ENCODE results near the gene IER5L. TPM values are rescaled to one million over a fixed set of nuclear protein-coding genes. Genes with fewer than 3 reads are reported as not detected.

Gene IER5L
- total RNA-seq, 4 donors from 2014 or later: 0.92 to 3.4 (median 2.9) TPM

DNA sequence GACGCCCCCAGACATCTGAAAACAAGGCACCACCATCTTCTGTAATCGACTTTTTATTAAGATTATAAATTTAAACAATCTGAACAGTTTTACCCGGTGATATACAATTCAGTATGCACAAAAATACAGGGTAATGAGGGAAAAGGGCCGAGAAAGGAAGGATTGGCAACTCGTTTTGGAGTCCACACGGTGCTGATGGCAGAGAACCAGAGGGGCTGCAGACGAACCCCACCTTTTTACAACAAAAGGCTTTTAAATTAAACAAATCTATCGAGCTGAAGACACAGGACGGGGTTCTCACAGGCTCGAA is 2.6 kb downstream of the IER5L start:
- in situ Hi-C loops (cut with MboI; ENCODE audit: low sequenced_read_pairs in 4 of 4): no loop called here
- Histone ChIP-seq H3K36me3 (no peaks in the 10 kb centered on the region), H3K27me3 (peaks cover 0 to 5% (median 5%) of the 10 kb centered on the region in 3 donors), H3K4me1 (peaks cover 9 to 24% of the 10 kb centered on the region in 2 donors), H3K27ac (peak overlapping the region; percentile 85 to 93 (median 87)), H3K9me3 (no peaks in the 10 kb centered on the region), H3K4me3 (peak overlapping the region; percentile 63 to 86 (median 74))
- TF ChIP-seq CTCF (IDR thresholded peaks at IDR 0.05 in 4 of 5, conservative IDR thresholded peaks at IDR 0.05 in 1 of 5): no peak
- TF ChIP-seq POLR2A (IDR thresholded peaks at IDR 0.05): no peak
- DNase-seq (no peak), ATAC-seq (no peak)
- intact Hi-C loops (cut with DNase I; ENCODE audit: low total_unique reads): loop anchor here (2.0 to 5.0 kb wide), 6 partner anchors 33 to 452 kb away; partner anchors contain the start of gene NTMT1

DNA sequence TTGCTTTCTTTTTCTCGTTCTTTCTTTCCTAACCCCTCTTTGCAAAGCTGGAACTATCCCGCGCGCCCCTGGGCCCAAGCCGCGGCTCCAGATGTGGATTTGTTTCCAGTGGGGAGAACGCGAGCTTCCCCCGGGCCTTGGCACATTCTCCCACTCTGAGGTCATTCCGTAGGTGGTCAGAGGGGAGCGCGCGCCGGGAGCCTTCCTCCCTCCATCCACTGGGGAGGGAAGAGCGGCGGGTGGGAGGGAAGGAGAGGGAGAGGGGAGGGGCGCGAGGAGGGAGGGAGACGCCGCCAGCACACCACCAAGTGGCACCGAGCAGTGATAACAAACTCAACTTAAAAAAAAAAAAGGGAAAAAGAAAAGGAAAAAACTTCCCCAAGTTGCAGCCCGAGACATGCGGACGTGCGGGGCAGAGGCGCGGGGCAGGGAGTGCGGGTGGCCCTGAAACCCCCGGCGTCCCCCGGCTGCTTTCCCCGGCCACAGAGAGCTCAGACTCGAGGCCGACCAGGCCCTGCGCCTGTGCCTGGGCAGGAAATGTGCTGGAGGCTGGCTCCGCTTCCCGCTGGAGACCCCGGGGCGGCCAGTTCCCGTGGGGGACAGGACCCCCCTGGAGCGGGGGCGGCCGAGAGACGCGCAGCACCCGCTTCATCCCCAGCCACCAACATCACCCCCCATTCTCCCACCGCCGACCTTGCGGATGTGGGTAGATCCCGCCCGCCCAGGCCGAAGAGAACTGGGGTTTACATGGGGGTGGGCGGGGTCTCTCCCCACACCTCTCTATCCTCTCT is 3.1 kb downstream of the IER5L start:
- in situ Hi-C loops (cut with MboI; ENCODE audit: low sequenced_read_pairs in 4 of 4) (no loop called here), intact Hi-C loops (cut with DNase I; ENCODE audit: low total_unique reads) (loop anchor here (1.0 to 5.0 kb wide), 7 partner anchors 32 to 452 kb away; partner anchors contain the start of gene NTMT1)
- TF ChIP-seq POLR2A (IDR thresholded peaks at IDR 0.05) (peak in 1 of 2 donors; percentile 33), CTCF (IDR thresholded peaks at IDR 0.05 in 4 of 5, conservative IDR thresholded peaks at IDR 0.05 in 1 of 5) (no peak)
- Histone ChIP-seq H3K9me3 (no peaks in the 10 kb centered on the region), H3K4me1 (peaks cover 9 to 24% of the 10 kb centered on the region in 2 donors), H3K27me3 (peaks cover 0 to 5% (median 5%) of the 10 kb centered on the region in 3 donors), H3K36me3 (no peaks in the 10 kb centered on the region), H3K27ac (peak overlapping the region; percentile 85 to 93 (median 87)), H3K4me3 (peak overlapping the region; percentile 63 to 86 (median 74))
- ATAC-seq (peak; percentile 10 to 20), DNase-seq (peak; percentile 50 to 59)

DNA sequence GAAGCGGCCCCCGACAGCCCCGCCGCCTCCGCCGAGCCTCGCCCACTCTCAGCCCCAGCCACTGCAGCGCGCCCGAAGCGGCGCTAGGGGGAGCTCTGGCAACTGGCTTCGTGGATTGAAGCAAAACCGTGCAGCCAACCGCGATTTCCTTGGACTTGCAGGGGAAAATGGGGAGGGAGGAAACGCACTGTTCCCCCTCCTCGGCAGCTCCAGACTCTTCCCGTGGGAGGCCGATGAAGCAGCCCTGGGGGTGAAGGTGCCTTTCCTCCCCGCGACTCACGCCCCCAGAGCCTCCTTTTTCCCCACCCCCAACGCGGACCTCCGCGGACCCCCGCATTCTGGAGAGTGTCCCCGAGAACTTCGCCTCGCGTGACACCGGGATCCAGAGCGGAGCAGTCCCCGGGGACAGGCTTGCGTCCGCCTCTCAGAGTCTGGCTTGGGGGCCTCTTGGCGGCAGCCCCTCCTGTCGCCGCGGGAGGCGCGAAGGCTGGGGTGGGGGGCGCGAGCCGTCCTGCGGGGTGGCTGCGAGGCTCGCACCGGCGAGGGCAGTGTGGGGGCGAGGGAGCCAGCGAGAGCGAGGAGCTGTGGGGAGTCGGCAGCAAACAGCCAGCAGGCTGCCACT is 3.8 kb downstream of the IER5L start:
- peak overlapping the region; percentile 63 to 86 (median 74) for H3K4me3 ChIP-seq
- in situ Hi-C loops (cut with MboI; ENCODE audit: low sequenced_read_pairs in 4 of 4) (no loop called here), intact Hi-C loops (cut with DNase I; ENCODE audit: low total_unique reads) (loop anchor here (1.0 to 2.0 kb wide), 3 partner anchors 31 to 436 kb away; no protein-coding TSS in a partner anchor)
- DNase-seq (peak; percentile 74 to 82), ATAC-seq (peak; percentile 38 to 51)
- peak; percentile 93 to 99 (median 95) for TF ChIP-seq CTCF (IDR thresholded peaks at IDR 0.05 in 4 of 5, conservative IDR thresholded peaks at IDR 0.05 in 1 of 5)
- TF ChIP-seq POLR2A (IDR thresholded peaks at IDR 0.05): peak in 1 of 2 donors; percentile 17
- H3K9me3 ChIP-seq: no peaks in the 10 kb centered on the region
- peak overlapping the region; percentile 85 to 93 (median 87) for H3K27ac ChIP-seq
- H3K36me3 ChIP-seq: no peaks in the 10 kb centered on the region
- H3K4me1 ChIP-seq: peaks cover 9 to 24% of the 10 kb centered on the region in 2 donors
- peaks cover 0 to 5% (median 5%) of the 10 kb centered on the region in 3 donors for H3K27me3 ChIP-seq

DNA sequence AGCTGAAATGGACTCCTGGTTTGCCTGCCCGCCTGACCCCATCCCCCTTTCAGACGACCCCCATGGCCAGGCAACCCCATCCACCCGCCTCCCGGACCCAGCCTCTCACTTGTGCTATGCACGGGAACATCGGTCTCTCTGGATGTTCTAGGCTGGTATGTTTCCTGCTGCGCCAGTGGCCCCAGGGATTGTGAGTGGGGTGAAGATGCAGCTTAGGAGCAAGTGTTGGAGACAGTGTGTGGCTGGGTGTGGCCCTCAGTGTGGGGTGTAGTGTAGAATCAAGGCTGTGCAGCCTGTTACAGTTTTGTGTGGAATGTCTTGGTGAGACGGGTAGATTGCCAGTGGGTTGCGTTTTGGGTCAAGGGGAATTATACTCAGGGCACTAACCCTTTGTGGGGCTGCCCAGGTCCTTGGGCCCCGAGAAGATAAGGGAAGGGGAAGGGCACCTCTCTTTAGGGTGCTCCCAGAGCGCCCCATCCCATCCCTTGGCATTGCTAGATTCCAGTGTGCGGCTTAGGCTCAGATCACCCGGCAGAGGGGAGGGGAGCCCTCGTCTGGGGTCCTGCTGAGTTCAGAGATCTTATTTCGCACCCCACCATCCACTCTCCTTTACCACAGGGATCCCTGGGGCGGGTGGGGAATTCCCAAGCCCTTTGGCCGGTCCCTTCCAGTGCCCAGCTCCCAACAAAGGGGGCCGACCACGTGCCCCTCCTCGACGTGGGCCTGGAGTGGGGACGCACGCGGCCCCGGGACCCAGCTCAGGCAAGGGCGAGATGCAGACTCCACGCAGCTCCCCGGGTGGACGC is 4.6 kb downstream of the IER5L start:
- H3K27ac ChIP-seq: peak overlapping the region; percentile 85 to 93 (median 87)
- H3K4me3 ChIP-seq: peak overlapping the region; percentile 63 to 86 (median 74)
- ATAC-seq (no peak), DNase-seq (no peak)
- in situ Hi-C loops (cut with MboI; ENCODE audit: low sequenced_read_pairs in 4 of 4): no loop called here
- no peaks in the 10 kb centered on the region for H3K36me3 ChIP-seq
- peaks cover 8 to 22% of the 10 kb centered on the region in 2 donors for H3K4me1 ChIP-seq
- H3K9me3 ChIP-seq: no peaks in the 10 kb centered on the region
- intact Hi-C loops (cut with DNase I; ENCODE audit: low total_unique reads): loop anchor here (1.0 to 2.0 kb wide), 3 partner anchors 31 to 437 kb away; no protein-coding TSS in a partner anchor
- TF ChIP-seq CTCF (IDR thresholded peaks at IDR 0.05 in 4 of 5, conservative IDR thresholded peaks at IDR 0.05 in 1 of 5) (no peak), POLR2A (IDR thresholded peaks at IDR 0.05) (no peak)
- peaks cover 0 to 5% (median 5%) of the 10 kb centered on the region in 3 donors for H3K27me3 ChIP-seq

Data from gastrocnemius medialis (tissue), 4 donors.